Activated CD8-positive, alpha-beta T cell treated with anti-CD3 and anti-CD28 coated beads for 36 hours (primary cell): ENCODE measurements around the gene TRABD2A. TPM values are rescaled to one million over a fixed set of nuclear protein-coding genes. Genes with fewer than 3 reads are reported as not detected.
A peak's percentile ranks its signal among the peaks of the same experiment; 100 is the strongest.

Experiments used
- ATAC-seq: fragments of 200-7000 bp; cut with Tn5 transposase; one replicate; pipeline ENCODE4 v1.10.0; 2021; ENCODE audit warnings: mild to moderate bottlenecking, moderate library complexity
- CTCF ChIA-PET: fragments of 350-600 bp; sonication (Branson Sonifier 250); formaldehyde crosslinking; loops from one replicate; lab custom pipeline; 2021; ENCODE audit warnings: antibody characterized with exemption; lab: Charles Lee
- POLR2A ChIA-PET: fragments of 350-600 bp; sonication (Branson Sonifier 250); formaldehyde crosslinking; loops from one replicate; lab custom pipeline; 2021; ENCODE audit warnings: antibody characterized with exemption; lab: Charles Lee
- DNase-seq: peaks from one replicate; pipeline ENCODE4 v3.0.0-alpha.2; 2020
- H3K27ac Mint-ChIP-seq: one replicate; pipeline ENCODE4 v1.8.0; 2021; ENCODE audit warnings: mild to moderate bottlenecking, mixed read lengths
- H3K27me3 Mint-ChIP-seq: one replicate; pipeline ENCODE4 v1.8.0; 2021; ENCODE audit warnings: mixed read lengths
- H3K36me3 Mint-ChIP-seq: one replicate; pipeline ENCODE4 v1.8.0; 2021; ENCODE audit warnings: low read depth, mixed read lengths
- H3K4me1 Mint-ChIP-seq: one replicate; pipeline ENCODE4 v1.8.0; 2021; ENCODE audit warnings: low read depth, mixed read lengths
- H3K4me3 Mint-ChIP-seq: one replicate; pipeline ENCODE4 v1.8.0; 2021; ENCODE audit warnings: mild to moderate bottlenecking, moderate library complexity, mixed read lengths
- H3K9me3 Mint-ChIP-seq: one replicate; pipeline ENCODE4 v1.8.0; 2021; ENCODE audit warnings: mixed read lengths
- CTCF ChIP-seq: fragments of 200-600 bp; IDR thresholded peaks from one replicate; pipeline ENCODE4 v1.8.0; 2022; ENCODE audit warnings: antibody characterized with exemption, mild to moderate bottlenecking
- intact Hi-C: fragments of 100-400 bp; cut with micrococcal nuclease; formaldehyde crosslinking; loops from one replicate; pipeline ENCODE4 v1.10.0; 2022
- total RNA-seq, 2 experiments: library from RNA; stranded (reverse); gene quantifications; one replicate each; pipeline ENCODE4 v1.2.3, GENCODE V29; 2021

TRABD2A gene
- total RNA-seq, 2 experiments from 2014 or later: 56.3 to 56.4 TPM

GRCh38 chr2:84858937-84859336 lies 21.9 kb downstream of the TRABD2A start:
- intact Hi-C loops: no loop called here
- DNase-seq (no peak), ATAC-seq (no peak)
- peaks cover 93% of the 10 kb centered on the region for H3K4me1 Mint-ChIP-seq
- no peak for TF ChIP-seq CTCF
- peak overlapping the region; percentile 84 for H3K27ac Mint-ChIP-seq
- H3K27me3 Mint-ChIP-seq: no peaks in the 10 kb centered on the region
- peak overlapping the region; percentile 44 for H3K4me3 Mint-ChIP-seq
- POLR2A ChIA-PET: interaction anchor here (1.0 to 1.9 kb wide), 3 partner anchors 9 to 47 kb away, joined by 4 to 8 read pairs (median 6); partner anchors contain the start of gene TMSB10
- CTCF ChIA-PET: interaction anchor here (1.2 to 3.0 kb wide), 7 partner anchors 8 to 361 kb away, joined by 3 to 19 read pairs (median 5); no protein-coding TSS in a partner anchor
- H3K36me3 Mint-ChIP-seq: peaks cover 73% of the 10 kb centered on the region
- H3K9me3 Mint-ChIP-seq: peaks cover 9% of the 10 kb centered on the region

- Mint-ChIP-seq H3K4me1 (peaks cover 93% of the 10 kb centered on the region), H3K36me3 (peaks cover 76% of the 10 kb centered on the region), H3K9me3 (peaks cover 13% of the 10 kb centered on the region), H3K4me3 (no peak overlapping the region), H3K27me3 (no peaks in the 10 kb centered on the region), H3K27ac (peak overlapping the region; percentile 93)
- ChIA-PET POLR2A (interaction anchor here (1.0 to 2.7 kb wide), 7 partner anchors 9 to 81 kb away, joined by 3 to 18 read pairs (median 6); no protein-coding TSS in a partner anchor), CTCF (interaction anchor here (0.7 to 3.0 kb wide), 16 partner anchors 8 to 442 kb away, joined by 3 to 19 read pairs (median 4); no protein-coding TSS in a partner anchor)
- peak; percentile 32 for TF ChIP-seq CTCF
- DNase-seq (no peak), ATAC-seq (no peak)
- intact Hi-C loops: no loop called here
Measured at GRCh38 chr2:84858123-84858522, 22.8 kb downstream of the TRABD2A start.

- ATAC-seq (no peak), DNase-seq (no peak)
- intact Hi-C loops: no loop called here
- H3K27me3 Mint-ChIP-seq: no peaks in the 10 kb centered on the region
- peaks cover 93% of the 10 kb centered on the region for H3K4me1 Mint-ChIP-seq
- H3K9me3 Mint-ChIP-seq: peaks cover 16% of the 10 kb centered on the region
- no peak for TF ChIP-seq CTCF
- H3K4me3 Mint-ChIP-seq: no peak overlapping the region
- ChIA-PET POLR2A (interaction anchor here (0.6 to 2.7 kb wide), 8 partner anchors 8 to 261 kb away, joined by 3 to 18 read pairs (median 6); no protein-coding TSS in a partner anchor), CTCF (interaction anchor here (0.7 to 3.0 kb wide), 16 partner anchors 7 to 443 kb away, joined by 3 to 19 read pairs (median 4); no protein-coding TSS in a partner anchor)
- peak overlapping the region; percentile 93 for H3K27ac Mint-ChIP-seq
- peaks cover 78% of the 10 kb centered on the region for H3K36me3 Mint-ChIP-seq
Measured at GRCh38 chr2:84857566-84857965, 23.3 kb downstream of the TRABD2A start.

- Mint-ChIP-seq H3K27ac (peak overlapping the region; percentile 93), H3K4me3 (peak overlapping the region; percentile 49), H3K36me3 (peaks cover 85% of the 10 kb centered on the region), H3K27me3 (no peaks in the 10 kb centered on the region), H3K4me1 (peaks cover 93% of the 10 kb centered on the region), H3K9me3 (peaks cover 20% of the 10 kb centered on the region)
- DNase-seq (peak; percentile 76), ATAC-seq (peak; percentile 82)
- ChIA-PET POLR2A (interaction anchor here (0.7 to 2.7 kb wide), 5 partner anchors 11 to 82 kb away, joined by 3 to 18 read pairs (median 5); partner anchors contain the start of gene TRABD2A), CTCF (interaction anchor here (1.2 to 3.0 kb wide), 7 partner anchors 9 to 444 kb away, joined by 3 to 19 read pairs (median 3); no protein-coding TSS in a partner anchor)
- TF ChIP-seq CTCF: no peak
- intact Hi-C loops: no loop called here
Measured at GRCh38 chr2:84856787-84857186, 24.1 kb downstream of the TRABD2A start.

GRCh38 chr2:84855731-84856130 lies 25.2 kb downstream of the TRABD2A start:
- peak overlapping the region; percentile 49 for H3K4me3 Mint-ChIP-seq
- H3K27me3 Mint-ChIP-seq: no peaks in the 10 kb centered on the region
- H3K4me1 Mint-ChIP-seq: peaks cover 94% of the 10 kb centered on the region
- H3K9me3 Mint-ChIP-seq: peaks cover 20% of the 10 kb centered on the region
- H3K27ac Mint-ChIP-seq: peak overlapping the region; percentile 93
- ChIA-PET CTCF (interaction anchor here (1.5 kb wide), 1 partner anchor 9 kb away, joined by 4 read pairs; no protein-coding TSS in a partner anchor), POLR2A (interaction anchor here (1.2 to 2.7 kb wide), 5 partner anchors 10 to 51 kb away, joined by 3 to 18 read pairs (median 4); no protein-coding TSS in a partner anchor)
- ATAC-seq (no peak), DNase-seq (peak; percentile 49)
- intact Hi-C loops: no loop called here
- peaks cover 83% of the 10 kb centered on the region for H3K36me3 Mint-ChIP-seq
- TF ChIP-seq CTCF: no peak
